ENCODE data around the gene ROCK1.

ROCK1 gene

GRCh38 chr18:21105936-21106335, 5.7 kb downstream of the ROCK1 start:
- peak; percentile 62 for FAIRE-seq

- FAIRE-seq: no peak
Observed at GRCh38 chr18:21101172-21101571, 10.4 kb downstream of the ROCK1 start.

GRCh38 chr18:21100678-21101077, 10.9 kb downstream of the ROCK1 start:
- no peak for FAIRE-seq

- no peak for FAIRE-seq
Observed at GRCh38 chr18:21100146-21100545, 11.5 kb downstream of the ROCK1 start.

GRCh38 chr18:21099442-21099841, 12.2 kb downstream of the ROCK1 start:
- FAIRE-seq: no peak

- no peak for FAIRE-seq
Observed at GRCh38 chr18:21096760-21097159, 14.9 kb downstream of the ROCK1 start.

- FAIRE-seq: no peak
Observed at GRCh38 chr18:21093133-21093532, 18.5 kb downstream of the ROCK1 start.

- FAIRE-seq: no peak
Observed at GRCh38 chr18:21090680-21091079, 20.9 kb downstream of the ROCK1 start.

- FAIRE-seq: no peak
Observed at GRCh38 chr18:21085579-21086166, 25.9 kb downstream of the ROCK1 start.

- no peak for FAIRE-seq
Observed at GRCh38 chr18:21084511-21085078, 27.0 kb downstream of the ROCK1 start.

- FAIRE-seq: peak; percentile 90
Observed at GRCh38 chr18:21083017-21083416, 28.6 kb downstream of the ROCK1 start.

GRCh38 chr18:21081426-21081825, 30.2 kb downstream of the ROCK1 start:
- FAIRE-seq: peak; percentile 58

GRCh38 chr18:21080576-21080975, 31.0 kb downstream of the ROCK1 start:
- FAIRE-seq: peak; percentile 60

- FAIRE-seq: peak; percentile 21
Observed at GRCh38 chr18:21074336-21075323, 37.0 kb downstream of the ROCK1 start.

- no peak for FAIRE-seq
Observed at GRCh38 chr18:21073180-21073579, 38.4 kb downstream of the ROCK1 start.

- no peak for FAIRE-seq
Observed at GRCh38 chr18:21071071-21071470, 40.5 kb downstream of the ROCK1 start.

GRCh38 chr18:21069468-21069867, 42.1 kb downstream of the ROCK1 start:
- FAIRE-seq: no peak

- no peak for FAIRE-seq
Observed at GRCh38 chr18:21064347-21064746, 47.3 kb downstream of the ROCK1 start.

GRCh38 chr18:21063011-21063410, 48.6 kb downstream of the ROCK1 start:
- FAIRE-seq: no peak

- FAIRE-seq: no peak
Observed at GRCh38 chr18:21057112-21057511, 54.5 kb downstream of the ROCK1 start.

GRCh38 chr18:21056545-21056944, 55.1 kb downstream of the ROCK1 start:
- no peak for FAIRE-seq

GRCh38 chr18:21054252-21054821, 57.3 kb downstream of the ROCK1 start:
- no peak for FAIRE-seq

GRCh38 chr18:21053127-21053526, 58.5 kb downstream of the ROCK1 start:
- no peak for FAIRE-seq

- FAIRE-seq: no peak
Observed at GRCh38 chr18:21052385-21052784, 59.2 kb downstream of the ROCK1 start.

Data from islet of Langerhans (tissue), 1 donor.